ENCODE results near the gene GNAI2.
A peak's percentile ranks its signal among the peaks of the same experiment; 100 is the strongest.

GNAI2 gene

GRCh38 chr3:50268276-50268675 lies 32.3 kb downstream of the GNAI2 start:
- DNase-seq = no peak
- intact Hi-C loops (cut with DNase I) = no loop called here

- intact Hi-C loops (cut with DNase I) = no loop called here
- peak in 34 of 42 donors; percentile 42 to 84 (median 66) for DNase-seq
These were observed 32.9 kb downstream of the GNAI2 start, which contains the start of gene SEMA3B for GRCh38 chr3:50268703-50269451. TSS of gene SEMA3B (plus strand) at chr3:50269147. CDS start at chr3:50269241, 94 bp downstream.

- no peak for DNase-seq
- intact Hi-C loops (cut with DNase I) = no loop called here
These were observed 33.5 kb downstream of the GNAI2 start for GRCh38 chr3:50269460-50269859.

GRCh38 chr3:50269977-50270413 lies 34.0 kb downstream of the GNAI2 start:
- DNase-seq = peak in 1 of 42 donors; percentile 17
- intact Hi-C loops (cut with DNase I) = loop anchor here (10.0 kb wide), 2 partner anchors 55 to 155 kb away; partner anchors contain the start of genes HYAL2 and TUSC2

GRCh38 chr3:50270422-50271224 lies 34.6 kb downstream of the GNAI2 start:
- DNase-seq = peak in 19 of 42 donors; percentile 38 to 81 (median 55)
- intact Hi-C loops (cut with DNase I) = loop anchor here (10.0 kb wide), 2 partner anchors 54 to 156 kb away; partner anchors contain the start of genes HYAL2 and TUSC2

- DNase-seq = no peak
- intact Hi-C loops (cut with DNase I) = loop anchor here (10.0 kb wide), 2 partner anchors 53 to 157 kb away; partner anchors contain the start of genes HYAL2 and TUSC2
These were observed 35.4 kb downstream of the GNAI2 start for GRCh38 chr3:50271314-50271936.

GRCh38 chr3:50272538-50272910 lies 36.5 kb downstream of the GNAI2 start:
- DNase-seq = peak in 1 of 42 donors; percentile 14
- intact Hi-C loops (cut with DNase I) = loop anchor here (2.0 to 10.0 kb wide), 3 partner anchors 46 to 158 kb away; partner anchors contain the start of genes HYAL2 and TUSC2

- DNase-seq = peak; percentile 77 to 97 (median 90)
- intact Hi-C loops (cut with DNase I) = loop anchor here (2.0 to 10.0 kb wide), 3 partner anchors 46 to 158 kb away; partner anchors contain the start of genes HYAL2 and TUSC2
These were observed 37.1 kb downstream of the GNAI2 start for GRCh38 chr3:50272911-50273688.

- DNase-seq = peak in 1 of 42 donors; percentile 17
- intact Hi-C loops (cut with DNase I) = loop anchor here (2.0 to 10.0 kb wide), 3 partner anchors 47 to 159 kb away; partner anchors contain the start of genes HYAL2 and TUSC2
These were observed 37.7 kb downstream of the GNAI2 start for GRCh38 chr3:50273689-50274065.

GRCh38 chr3:50274371-50275104 lies 38.5 kb downstream of the GNAI2 start:
- DNase-seq = peak in 34 of 42 donors; percentile 42 to 85 (median 67)
- intact Hi-C loops (cut with DNase I) = loop anchor here (5.0 to 10.0 kb wide), 3 partner anchors 50 to 160 kb away; partner anchors contain the start of genes GNAT1, HYAL2 and TUSC2

- intact Hi-C loops (cut with DNase I) = loop anchor here (5.0 to 10.0 kb wide), 3 partner anchors 49 to 161 kb away; partner anchors contain the start of genes GNAT1, HYAL2 and TUSC2
- peak in 2 of 42 donors; percentile 14 to 17 for DNase-seq
These were observed 39.4 kb downstream of the GNAI2 start for GRCh38 chr3:50275141-50275995.

- DNase-seq = peak in 2 of 42 donors; percentile 13 to 19
- intact Hi-C loops (cut with DNase I) = loop anchor here (5.0 to 10.0 kb wide), 3 partner anchors 49 to 161 kb away; partner anchors contain the start of genes GNAT1, HYAL2 and TUSC2
These were observed 40.2 kb downstream of the GNAI2 start for GRCh38 chr3:50275996-50276761.

GRCh38 chr3:50276762-50277101 lies 40.7 kb downstream of the GNAI2 start:
- intact Hi-C loops (cut with DNase I) = loop anchor here (5.0 to 10.0 kb wide), 3 partner anchors 48 to 162 kb away; partner anchors contain the start of genes GNAT1, HYAL2 and TUSC2
- peak in 1 of 42 donors; percentile 14 for DNase-seq

GRCh38 chr3:50278123-50278879 lies 42.3 kb downstream of the GNAI2 start:
- DNase-seq = peak in 12 of 42 donors; percentile 28 to 80 (median 60)
- intact Hi-C loops (cut with DNase I) = loop anchor here (5.0 to 10.0 kb wide), 3 partner anchors 46 to 164 kb away; partner anchors contain the start of genes GNAT1, HYAL2 and TUSC2

GRCh38 chr3:50278880-50279224 lies 42.8 kb downstream of the GNAI2 start, which contains the start of gene LSMEM2:
TSS of gene LSMEM2 (plus strand) at chr3:50279087. CDS start at chr3:50279114, 27 bp downstream.
- DNase-seq = peak in 9 of 42 donors; percentile 39 to 71 (median 55)
- intact Hi-C loops (cut with DNase I) = loop anchor here (5.0 to 10.0 kb wide), 3 partner anchors 46 to 164 kb away; partner anchors contain the start of genes GNAT1, HYAL2 and TUSC2

All from head of caudate nucleus (tissue), 42 donors.